ENCODE data around the gene SERGEF. TPM values are rescaled to one million over a fixed set of nuclear protein-coding genes. Genes with fewer than 3 reads are reported as not detected.
A peak's percentile ranks its signal among the peaks of the same experiment; 100 is the strongest.

The SERGEF gene
- total RNA-seq, 4 donors from 2014 or later: 18.9 to 23.9 (median 20.6) TPM

GRCh38 chr11:17986711-17987220 is 26.1 kb downstream of the SERGEF start:
- ATAC-seq (ENCODE audit: low FRiP score) (peak; percentile 16), DNase-seq (ENCODE audit: low spot score) (no peak)
- TF ChIP-seq, protein P1, sequence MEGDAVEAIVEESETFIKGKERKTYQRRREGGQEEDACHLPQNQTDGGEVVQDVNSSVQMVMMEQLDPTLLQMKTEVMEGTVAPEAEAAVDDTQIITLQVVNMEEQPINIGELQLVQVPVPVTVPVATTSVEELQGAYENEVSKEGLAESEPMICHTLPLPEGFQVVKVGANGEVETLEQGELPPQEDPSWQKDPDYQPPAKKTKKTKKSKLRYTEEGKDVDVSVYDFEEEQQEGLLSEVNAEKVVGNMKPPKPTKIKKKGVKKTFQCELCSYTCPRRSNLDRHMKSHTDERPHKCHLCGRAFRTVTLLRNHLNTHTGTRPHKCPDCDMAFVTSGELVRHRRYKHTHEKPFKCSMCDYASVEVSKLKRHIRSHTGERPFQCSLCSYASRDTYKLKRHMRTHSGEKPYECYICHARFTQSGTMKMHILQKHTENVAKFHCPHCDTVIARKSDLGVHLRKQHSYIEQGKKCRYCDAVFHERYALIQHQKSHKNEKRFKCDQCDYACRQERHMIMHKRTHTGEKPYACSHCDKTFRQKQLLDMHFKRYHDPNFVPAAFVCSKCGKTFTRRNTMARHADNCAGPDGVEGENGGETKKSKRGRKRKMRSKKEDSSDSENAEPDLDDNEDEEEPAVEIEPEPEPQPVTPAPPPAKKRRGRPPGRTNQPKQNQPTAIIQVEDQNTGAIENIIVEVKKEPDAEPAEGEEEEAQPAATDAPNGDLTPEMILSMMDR (IDR thresholded peaks at IDR 0.05): no peak

DNA sequence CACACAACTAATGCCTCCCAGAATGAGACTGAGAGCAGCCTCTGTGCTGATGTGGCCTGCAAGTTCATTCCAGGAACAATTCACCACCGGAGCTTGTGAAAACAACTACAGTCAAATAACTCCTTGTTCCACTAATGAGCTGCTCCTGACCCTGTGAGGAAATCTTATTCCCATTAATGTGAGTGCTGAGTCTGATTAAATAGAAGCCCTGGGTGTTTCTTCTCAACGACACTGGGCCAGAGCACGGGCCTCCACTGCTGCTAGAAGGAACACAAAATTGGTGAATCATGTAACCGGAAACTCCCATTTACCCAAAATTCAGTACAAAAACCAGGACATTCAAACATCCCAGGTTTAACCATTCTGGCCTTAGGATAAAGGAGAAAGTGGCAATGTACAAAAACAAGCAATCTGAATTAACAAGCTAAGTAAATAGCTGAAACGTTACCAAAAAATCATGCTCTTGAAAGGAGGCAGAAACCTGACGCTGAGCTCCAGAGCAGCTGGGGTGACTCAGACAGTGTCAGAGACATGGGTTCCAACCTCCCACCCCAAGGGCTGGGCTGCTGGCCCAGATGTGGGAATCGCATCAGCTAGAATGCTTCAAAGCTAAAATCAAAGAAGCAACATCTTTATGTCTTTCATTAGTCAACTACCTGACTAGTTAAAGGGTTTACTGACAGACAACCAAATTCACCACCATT is 26.7 kb downstream of the SERGEF start:
- TF ChIP-seq, protein P1 (IDR thresholded peaks at IDR 0.05): no peak
- no peak for DNase-seq (ENCODE audit: low spot score)
- ATAC-seq (ENCODE audit: low FRiP score): peak; percentile 87

- DNase-seq (ENCODE audit: low spot score): no peak
- TF ChIP-seq, protein P1 (IDR thresholded peaks at IDR 0.05): no peak
- peak; percentile 79 for ATAC-seq (ENCODE audit: low FRiP score)
Measured at GRCh38 chr11:17985517-17985916, 27.3 kb downstream of the SERGEF start.

DNA sequence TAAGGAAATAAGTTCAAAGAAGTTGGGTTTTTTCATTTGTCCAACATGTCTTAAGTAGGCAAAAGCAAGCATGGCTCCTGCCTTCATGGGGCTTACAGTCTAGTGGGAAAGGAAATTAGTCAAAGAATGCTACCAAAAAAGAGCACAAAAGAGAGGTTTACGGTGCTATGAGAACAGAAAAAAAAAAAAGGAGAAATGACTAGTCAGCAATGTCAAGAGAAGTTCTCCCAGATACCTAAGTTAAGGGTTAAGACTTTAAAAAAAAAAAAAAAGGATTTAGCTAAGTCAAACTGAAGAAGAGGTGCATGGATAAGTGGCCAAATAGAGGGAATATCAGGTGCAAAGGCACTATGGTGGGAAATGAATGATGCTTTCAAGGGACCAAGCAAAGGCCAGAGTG is 29.3 kb downstream of the SERGEF start:
- DNase-seq (ENCODE audit: low spot score) (no peak), ATAC-seq (ENCODE audit: low FRiP score) (no peak)
- TF ChIP-seq, protein P1 (IDR thresholded peaks at IDR 0.05): no peak

- DNase-seq (ENCODE audit: low spot score): no peak
- ATAC-seq (ENCODE audit: low FRiP score): no peak
- TF ChIP-seq, protein P1 (IDR thresholded peaks at IDR 0.05): peak in 2 of 3 donors; percentile 66 to 90
Measured at GRCh38 chr11:17979770-17980371, 33.0 kb downstream of the SERGEF start.

DNA sequence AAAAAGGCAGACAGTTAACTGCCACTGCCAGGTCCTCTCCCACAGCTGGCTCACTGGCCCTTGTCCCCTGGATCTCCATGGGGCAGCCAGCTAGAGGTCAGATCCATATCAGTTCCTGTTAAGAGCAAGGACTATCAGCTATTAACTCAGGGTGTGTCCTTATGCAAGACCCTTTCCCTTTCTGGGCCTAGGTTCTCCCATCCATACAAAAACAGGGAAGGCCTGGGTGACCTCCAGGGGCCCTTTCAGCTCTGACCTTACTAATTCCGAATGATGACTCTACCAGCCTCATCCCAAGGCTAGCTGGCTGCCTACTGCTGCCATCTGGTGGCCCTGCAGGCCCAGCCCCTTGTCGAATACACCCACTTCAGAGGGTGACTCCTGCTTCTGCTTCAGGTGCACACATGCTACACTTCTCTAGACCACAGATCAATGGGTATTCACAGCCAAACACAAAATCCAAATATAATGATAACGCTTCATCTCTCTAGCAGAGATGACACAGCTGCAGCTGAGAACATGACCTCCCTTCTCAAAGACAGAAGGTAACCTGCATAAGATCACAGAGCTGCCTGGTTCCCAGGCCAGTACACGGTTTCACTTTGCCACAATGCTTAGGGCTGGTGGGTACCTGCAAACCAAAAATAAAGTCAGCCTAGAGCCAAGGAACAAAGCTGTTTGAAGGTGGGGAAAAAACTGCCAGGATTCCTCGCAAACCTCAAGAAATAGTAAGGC is 34.1 kb downstream of the SERGEF start:
- DNase-seq (ENCODE audit: low spot score): no peak
- peak; percentile 41 for ATAC-seq (ENCODE audit: low FRiP score)
- TF ChIP-seq, protein P1 (IDR thresholded peaks at IDR 0.05): no peak

Data from omental fat pad (tissue), 4 donors.